GM19328 (cell line): Measurements from ENCODE around the gene NTM.

ENCODE experiments used
- ATAC-seq: cut with Tn5 transposase; IDR thresholded peaks from one replicate; pipeline ENCODE4 v1.9.1; 2021; ENCODE audit warnings: mild to moderate bottlenecking, moderate library complexity; ENCODE audit not compliant: unreplicated experiment

The NTM gene

DNA sequence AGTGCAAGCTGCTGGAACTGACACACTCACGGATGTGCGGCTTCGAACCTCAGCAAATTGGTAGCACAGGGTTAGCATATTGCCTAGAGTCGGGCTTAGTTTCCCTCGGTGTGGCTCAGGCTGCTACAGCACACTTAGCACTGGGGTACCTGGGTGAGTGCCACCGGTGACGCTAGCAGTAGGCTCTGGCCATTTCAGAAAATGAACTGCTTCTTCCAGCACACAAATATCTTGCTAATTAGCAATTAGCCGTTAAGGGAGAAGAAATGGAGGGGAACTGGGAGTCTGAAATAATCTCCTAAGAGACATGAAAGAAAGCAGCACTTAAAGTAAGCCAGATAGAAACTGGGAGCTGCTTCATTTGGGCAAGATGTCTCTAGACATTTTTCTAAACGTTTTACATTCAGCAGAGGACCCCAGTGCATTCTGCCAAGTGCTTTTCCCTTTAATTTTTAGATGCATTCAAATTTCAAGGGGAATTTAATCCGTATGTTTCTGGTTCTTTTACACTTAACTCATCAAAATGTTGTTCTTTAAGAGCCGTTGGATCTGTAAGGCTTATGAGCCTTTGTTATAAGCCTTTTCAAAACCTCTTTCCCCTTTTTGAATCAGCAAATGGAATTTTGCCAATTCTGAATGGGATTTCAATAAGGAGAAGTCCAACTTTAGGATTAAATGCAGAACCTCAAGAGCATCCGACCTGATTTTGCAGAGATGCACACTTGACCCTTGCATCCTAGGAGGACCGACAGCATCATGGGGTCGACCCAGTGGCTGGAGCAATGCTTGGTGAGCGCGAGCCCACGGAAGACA, 708.1 kb downstream of the NTM start:
- ATAC-seq = no peak

DNA sequence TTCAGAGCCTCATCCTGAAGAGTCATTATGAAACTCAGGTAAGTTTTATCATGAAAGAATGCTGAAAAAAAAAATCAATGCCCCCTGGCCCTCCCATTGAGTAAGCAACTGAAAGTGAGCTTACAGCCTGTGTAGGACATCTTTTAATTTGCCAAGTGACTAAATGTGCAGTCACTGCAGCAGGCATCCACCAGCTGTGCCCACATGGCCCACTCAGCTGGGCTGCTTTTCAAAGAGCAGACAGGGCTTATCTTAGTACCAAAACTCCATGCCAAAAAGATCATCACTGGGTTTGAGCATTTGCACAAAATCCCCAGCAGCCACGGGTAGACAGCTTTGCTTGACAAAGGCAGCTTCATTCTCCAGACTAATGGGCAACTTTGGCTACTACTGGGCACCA, 709.7 kb downstream of the NTM start:
- ATAC-seq = no peak

DNA sequence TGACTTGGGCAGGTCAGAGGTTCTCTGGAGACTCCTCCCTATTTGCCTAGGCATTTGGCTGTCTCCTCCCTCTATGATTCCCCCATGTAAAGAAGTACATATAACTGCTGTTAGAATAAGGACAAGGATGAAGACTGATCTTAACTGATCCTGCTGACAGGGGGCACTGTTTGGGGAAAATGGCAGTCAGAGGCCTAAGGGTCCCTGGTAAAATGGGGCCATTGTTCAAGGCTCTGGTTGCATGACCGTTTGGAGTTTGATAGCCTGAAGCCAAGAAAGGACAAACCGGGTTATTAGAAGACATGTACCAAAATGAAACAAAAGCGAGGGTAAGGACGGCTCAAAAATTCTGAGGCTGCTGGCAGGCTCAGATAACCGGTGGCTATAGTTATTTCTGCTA, 712.2 kb downstream of the NTM start:
- no peak for ATAC-seq

DNA sequence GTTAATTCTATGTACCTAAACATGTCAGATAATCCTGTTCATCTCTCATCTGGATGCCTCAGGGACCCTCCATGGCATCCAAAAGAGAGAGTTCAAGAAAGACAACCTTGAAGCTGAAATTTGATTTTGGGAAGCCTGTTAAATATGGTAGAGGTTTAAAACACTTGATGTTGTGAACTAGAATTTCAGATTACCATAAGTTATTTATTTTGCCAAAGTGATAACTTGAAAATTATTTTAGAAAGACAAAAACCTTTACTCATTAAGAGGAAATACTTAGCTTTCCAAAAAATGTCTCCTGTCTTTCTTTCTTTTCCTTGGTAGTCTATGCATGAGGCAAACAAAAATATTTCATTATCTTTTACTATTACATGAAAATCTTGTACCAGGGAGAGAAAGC, 714.0 kb downstream of the NTM start:
- no peak for ATAC-seq

DNA sequence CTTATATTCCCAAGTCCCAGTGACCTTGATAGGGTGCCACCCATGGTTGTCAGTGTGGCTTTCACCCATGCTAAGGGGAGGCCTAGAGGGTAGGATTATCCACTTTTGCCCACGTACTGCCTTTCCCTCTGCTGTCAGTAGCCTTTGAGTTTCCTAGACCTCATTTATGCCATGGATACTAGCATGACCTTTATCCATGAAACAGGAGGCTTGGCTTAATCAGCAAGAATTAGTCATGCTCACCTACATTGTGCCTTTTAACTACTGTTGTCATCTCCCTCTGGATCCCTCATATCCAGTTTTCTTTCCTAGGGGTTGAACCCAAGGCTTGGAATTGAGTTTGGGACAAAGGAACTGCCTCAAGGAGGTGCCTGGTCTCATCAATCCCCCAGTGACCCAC, 716.7 kb downstream of the NTM start:
- no peak for ATAC-seq

DNA sequence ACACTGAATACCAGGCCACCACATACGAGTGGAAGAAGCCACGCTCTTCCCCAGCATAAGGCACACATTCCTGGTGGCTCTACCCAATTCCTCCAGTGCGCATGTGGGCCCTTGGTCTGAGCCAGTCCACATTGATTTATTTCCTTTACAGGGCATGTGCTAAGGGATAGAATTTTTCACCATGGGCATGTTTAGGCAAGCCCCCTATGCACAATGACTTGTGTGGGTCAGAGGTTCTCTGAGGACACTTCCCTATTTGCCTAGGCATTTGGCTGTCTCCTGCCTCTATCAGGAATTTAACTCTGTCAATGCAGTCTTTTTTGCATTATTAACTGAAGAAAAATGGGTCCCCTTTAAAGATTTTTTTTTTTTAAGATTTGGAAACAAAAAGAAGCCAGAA, 718.1 kb downstream of the NTM start:
- ATAC-seq = no peak

DNA sequence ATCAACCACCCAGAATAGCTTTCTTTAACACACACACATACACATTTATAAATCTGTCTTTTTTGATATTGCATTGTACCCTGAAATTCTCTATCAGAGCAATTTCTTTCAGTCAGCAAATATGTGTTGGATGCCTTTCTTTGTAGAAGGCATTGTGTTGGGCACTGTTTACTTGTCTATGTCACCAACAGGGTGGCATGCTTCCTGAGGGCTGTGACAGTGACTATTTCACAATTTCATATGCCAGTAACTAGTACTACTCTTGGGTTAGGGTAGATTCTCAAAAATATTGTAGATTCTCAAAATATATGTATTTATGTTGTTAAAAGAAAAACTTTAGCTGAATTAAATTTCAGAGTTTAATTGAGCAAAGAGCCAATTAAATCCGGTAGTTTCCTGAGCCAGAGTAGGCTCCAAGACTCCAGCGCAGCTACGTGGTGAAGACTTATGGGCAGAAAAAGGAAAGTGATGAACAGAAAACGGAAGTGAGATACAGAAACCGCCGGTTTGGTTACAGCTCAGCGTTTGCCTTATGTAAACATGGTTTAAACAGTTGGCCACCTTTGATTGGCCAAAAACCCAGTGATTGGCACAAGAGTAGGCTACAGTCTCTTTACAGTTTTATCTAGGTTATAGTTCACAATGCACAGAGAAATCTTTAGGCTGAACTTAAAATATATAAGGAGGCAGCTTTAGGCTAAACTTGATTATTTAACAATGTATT, 723.3 kb downstream of the NTM start:
- no peak for ATAC-seq

DNA sequence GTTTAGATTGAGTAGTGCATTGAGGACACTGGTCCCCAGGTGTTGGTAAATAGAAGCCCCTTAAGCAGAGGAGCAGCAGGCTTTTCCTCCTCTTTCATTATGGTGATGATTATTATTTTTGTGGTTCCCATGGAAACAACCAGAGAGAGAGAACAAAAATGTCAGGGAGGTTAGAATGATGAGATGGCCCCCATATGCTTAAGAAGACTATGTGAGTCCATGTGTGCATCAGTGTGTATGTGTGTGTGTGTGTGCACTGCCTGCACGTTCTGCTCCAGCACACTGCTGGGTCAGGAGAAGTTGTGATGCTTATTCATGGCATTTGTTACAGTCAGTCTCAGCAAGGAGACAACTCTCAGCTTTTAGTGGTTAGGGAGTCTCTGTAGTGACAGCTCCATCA, 724.2 kb downstream of the NTM start:
- ATAC-seq = no peak

DNA sequence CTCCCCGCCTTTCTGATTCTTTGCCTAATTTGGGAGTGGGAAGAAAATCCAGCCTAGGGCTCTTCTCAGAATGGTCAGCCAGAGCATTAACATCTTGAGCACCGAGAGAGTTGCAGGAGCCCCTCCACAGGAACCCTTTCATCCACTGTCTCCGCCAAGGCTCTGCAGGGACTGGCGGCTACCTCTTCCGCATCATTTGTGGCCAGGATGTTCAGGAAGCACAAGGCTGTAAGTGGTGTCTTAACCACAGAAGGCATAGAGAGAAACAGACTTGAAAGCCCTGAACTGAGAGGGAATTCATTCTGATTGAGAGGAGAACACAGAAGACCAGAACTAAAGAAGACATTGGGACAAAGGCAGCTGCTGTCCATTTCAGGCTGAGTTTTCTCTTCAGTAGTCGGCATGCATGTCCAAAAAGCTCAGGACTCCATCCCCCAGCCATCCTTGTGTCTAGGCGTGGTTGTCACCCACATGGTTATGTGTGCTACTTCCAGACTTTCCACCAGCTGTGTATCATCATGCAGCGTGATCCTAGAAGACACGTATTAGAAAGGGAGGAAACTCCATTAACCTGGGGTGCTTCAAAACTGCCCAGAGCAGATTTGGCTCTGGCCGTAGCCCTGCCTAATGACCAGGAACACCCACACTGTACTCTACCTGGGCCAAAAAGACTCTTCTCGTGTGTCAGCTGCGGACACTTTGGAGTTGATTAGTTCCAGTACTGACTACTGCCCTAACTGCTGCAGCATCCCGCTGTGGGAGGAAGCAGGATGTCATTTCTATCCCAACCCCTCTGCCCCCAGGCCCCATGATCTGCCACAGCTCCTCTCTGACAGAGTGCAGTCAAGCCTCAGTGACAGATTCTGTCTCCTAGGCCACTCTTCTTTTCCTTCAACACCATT, 725.1 kb downstream of the NTM start:
- ATAC-seq = no peak

DNA sequence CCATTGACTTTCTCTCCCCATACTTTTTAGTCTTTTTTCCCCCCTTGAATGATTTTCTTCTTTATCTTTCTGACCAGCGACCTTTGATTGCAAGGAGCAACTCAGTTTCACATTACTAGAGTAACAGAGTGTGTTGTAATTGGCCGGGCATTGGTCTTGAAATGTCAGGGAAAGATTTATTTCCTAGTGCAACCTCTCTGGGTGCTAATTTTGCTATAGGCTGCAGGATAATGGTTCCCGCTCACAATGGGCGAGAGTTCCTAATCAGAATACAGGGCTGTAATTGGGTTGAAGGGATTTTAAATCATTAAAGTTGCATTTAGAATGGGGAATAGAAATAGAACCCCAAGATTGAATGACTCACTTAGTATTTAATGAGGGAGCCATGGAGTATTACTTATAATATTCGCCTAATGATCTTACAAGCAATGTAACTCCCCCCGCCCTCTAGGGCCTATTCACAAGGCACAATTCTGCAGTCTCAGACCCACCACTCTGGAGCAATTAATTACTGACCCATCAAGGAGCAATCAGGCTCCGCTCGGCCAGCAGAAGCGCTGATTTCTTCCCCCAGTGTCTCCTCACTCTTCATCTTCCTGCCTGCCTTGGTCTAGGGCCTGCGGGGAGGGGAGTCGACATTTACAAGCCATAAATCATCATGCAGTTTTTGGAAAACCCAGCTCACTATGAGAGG, 725.9 kb downstream of the NTM start:
- no peak for ATAC-seq

DNA sequence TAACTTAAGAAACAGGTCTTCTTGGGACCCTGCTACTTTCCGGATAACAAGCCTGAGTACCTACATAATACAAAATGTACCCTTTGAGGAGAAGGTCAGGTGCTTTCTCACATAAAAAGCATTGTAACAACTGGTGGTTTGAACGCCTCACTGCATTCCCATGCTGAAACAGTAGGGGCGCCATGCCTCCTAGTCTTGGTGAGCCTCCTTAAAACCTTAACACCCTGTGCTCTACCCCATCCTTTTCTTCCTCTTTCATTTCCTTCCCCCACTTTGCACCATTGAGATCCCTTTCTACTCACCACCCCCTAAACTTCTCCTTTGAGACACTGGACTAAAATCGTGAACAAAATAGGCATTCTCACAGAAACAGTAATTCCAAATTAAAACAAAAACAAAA, 729.3 kb downstream of the NTM start:
- ATAC-seq = no peak

DNA sequence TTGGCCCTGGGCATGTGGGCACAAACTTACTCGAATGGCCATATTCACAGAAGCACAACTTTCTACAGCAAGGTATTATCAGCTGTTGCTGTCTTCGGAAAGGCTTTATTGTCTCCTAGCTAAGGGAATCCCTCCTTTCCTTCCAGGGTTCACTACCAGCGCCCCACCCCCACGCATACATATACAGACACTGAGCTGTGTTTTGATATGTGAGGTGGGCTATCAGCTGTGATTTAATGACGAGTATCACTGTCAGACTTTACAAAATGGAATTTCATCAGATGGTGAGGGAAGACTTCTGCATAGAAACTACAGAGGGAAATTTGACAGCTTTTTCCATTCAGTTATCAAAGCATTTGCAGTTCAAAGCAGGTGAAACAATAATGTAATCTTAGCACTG, 730.2 kb downstream of the NTM start:
- ATAC-seq = no peak

DNA sequence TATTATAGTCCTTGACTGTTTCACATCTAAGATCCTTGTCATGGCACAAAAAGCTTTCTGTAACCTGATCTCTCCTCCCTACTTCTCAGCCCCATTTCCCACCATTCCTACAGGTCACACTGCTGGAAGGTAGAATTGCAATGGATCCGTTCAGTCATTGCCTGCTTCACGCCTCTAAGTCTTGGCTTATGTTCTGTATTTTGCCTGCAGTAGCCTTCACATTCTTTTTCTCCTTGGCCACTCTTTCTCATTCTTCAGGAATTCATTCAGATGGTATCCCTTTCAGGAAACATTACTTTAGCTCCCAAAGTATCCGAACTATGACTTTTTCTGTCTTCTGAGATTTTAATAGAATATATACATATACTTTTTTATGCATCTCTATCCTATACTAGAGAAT, 731.5 kb downstream of the NTM start:
- ATAC-seq = no peak

DNA sequence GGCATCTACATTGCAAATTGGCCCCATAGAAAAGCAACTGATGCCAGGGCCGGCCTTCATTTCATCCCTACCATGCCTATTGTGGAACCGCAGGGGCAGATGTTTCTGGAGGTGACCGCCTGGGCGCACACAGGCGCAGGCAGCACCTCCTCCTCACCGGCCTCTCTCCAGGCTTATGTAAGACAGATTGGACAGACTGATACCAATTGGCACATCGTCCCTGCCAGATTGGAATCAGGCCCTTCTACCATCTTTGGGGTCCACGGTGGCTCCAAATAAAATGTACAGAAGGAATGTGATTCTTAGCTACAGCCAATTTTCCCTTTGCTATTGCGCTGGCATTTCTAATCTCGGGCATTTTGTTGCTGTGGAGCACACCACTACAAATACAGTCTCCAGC, 732.6 kb downstream of the NTM start:
- ATAC-seq = no peak

DNA sequence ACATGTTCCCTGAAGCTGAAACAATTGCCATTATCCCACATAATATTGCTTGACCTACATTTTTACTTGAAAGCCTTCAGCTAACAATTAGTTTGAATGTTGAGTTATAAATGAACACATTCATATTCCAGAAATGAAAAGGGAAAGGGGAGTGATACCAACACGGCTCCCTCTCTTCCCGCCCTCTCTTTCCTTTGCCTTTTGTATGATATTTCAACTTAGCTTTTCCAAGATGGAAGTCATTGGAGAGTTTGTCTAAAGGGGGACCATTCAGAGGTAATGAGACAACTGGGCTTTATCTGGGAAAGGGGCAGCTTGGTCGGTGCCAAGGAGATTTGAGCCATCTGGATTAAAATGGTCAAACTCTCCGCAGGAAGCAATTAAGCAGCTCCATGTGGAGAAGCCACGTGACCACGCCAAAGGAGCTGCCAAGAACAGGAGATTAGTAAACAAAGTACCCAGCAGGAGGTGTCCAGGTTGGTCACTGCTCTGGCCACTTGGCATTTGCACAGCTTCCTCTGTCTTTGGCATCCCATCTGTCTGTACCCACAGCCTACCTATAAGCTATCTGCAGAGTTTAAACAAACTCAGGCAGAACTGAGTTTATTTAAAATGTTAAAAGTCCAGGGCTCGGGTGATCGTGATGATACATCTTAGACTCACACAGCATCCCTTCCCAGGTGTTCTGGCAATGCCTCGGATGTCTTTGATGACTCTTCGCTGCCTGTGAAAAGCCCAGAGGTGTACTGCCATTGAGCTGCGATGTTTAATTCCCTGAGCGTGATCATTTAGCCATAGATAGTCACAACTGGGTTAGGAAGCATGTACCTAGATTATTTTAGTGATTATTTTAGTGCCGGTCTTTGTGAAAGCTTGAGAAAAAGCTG, 735.9 kb downstream of the NTM start:
- no peak for ATAC-seq

DNA sequence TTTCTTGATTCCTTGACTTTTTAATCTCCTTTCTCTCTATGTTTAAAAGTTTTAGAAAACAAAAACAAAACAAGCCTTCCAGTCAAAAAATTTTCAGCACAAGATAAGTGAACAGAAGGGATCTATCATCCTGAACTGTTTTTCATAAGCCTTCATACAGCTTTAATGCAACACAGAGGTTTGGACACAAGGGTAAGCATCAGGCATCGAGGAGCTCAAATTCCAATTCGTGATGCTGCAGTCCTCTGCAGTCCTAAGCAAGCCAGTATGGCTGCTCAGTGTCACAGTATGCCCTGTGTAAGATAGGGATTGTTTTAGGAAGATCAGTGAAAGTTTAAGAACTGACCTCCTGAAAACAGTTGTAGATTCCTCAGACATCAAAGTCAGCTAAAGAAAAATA, 740.9 kb downstream of the NTM start:
- ATAC-seq = no peak

DNA sequence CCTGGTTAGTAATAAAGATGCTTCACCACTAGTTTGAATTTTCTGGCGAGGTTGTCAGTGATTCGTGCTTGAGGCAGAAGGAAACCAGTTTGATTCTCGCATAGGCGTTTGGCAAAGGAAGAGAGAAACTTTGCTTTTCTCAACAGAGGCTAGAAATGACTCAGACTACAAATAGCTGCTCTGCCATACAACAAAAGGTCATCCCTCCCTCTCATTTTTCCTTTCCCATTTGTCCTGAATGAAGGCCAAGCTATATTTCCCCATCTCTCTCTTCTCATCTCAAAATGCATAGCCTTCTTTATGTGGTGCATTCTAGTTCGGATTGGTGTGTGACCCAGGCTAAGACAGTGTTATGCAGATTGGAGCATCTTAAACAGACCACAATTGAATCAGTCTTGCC, 741.4 kb downstream of the NTM start:
- no peak for ATAC-seq

DNA sequence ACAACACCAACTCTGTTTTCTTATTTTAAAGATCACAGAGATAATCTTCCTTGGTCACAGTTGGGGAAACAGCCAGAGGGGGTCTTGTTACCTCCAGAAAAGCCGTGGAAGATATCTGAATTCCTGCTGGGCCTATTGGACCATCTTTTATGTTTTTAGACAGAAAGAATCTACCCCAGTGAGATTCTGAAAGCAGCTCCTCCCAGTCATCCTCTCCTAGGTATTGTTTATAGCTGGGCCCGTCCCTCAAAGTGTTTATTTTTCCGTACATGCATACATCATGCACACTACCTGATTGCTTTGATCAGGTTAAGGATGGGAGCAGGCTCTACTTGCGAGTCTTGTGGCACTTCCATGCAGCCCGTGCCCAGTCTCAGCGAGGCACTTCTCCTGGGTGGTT, 742.4 kb downstream of the NTM start:
- ATAC-seq = no peak

DNA sequence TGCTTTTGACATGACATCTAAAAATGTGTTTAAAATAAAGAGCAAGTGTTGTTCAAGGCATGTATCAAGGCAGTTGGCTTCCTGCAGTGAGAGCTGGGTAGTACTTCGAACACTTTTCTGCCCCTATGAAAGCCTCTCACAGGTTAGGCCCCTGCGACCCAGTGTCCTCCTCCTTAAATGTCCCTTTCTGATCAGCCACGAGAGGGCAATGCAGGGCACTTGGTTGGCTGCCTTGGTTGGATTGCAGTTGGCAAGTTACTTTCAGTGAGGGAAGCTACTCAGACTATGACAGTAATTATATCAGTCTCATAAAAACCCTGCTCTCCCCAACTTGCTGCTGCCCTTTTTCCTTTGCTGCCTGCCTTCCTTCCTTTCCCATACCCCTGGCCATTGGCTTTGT, 743.8 kb downstream of the NTM start:
- ATAC-seq = no peak

DNA sequence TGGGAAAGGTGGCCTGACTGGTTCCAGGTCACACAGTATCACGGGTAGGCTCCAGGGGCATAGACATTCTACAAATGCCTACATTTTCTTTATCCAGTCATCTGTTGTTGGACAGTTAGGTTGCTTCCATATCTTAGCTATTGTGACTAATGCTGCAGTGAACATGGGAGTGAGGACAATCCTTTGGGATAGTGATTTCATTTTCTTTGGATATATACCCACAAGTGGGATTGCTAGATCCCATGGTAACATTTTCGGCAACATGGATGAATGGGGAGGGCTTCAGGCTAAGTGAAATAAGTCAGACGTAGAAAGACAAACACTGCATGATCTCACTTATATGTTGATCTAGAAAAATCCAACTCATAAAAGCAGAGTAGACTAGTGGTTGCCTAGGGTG, 744.3 kb downstream of the NTM start:
- ATAC-seq = no peak
